Measurements from ENCODE around the gene SPEM3.

Gene SPEM3

DNA sequence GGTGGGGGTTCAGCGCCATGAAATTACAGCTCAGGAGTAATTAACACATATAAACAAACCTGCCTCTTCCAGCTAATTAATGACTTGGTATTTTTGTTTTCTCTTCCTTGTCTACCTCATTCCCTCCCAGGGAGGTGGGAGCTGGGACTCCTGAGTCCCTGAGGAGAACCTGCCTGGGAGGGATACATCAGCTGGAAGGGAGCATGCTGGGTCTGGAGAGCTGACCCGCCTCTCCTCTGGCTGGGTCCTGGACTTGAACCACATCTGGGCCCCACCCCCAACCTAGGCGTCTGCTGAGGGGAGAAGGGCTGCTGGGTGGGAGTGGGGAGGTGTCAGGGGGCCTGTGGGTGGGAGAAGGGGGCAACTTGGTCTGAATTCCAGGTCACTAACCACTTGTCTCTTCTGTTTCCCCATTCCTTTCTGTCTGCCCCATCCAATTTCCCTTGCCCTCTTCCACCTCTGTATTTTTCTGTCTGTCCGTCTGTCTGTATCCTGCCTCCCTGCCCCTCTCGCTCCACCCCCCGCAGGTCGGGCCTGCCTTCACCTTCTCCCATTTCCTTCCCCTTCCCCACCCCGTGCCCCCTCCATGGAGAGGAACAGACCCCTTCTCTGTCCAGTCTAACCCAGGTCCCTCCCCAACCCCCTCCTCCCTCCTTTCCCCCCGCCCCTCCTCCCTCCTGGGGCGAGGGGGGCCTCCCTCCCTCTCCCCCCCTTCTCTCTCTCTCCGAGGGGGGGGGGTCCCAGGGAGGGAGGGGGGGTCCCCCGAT lies 21.0 kb upstream of the SPEM3 start, which contains the start of gene NLGN2:
TSS of gene NLGN2 (plus strand) at position 361 of the 767 bp plus-strand sequence. CDS start 411 bp downstream, outside the sequence.
- TF ChIP-seq SPI1 (IDR thresholded peaks at IDR 0.05; ENCODE audit: borderline replicate concordance, low read depth) = no peak
- TF ChIP-seq GABPA (IDR thresholded peaks at IDR 0.05; ENCODE audit: low read depth) = no peak
- TF ChIP-seq, protein P1, sequence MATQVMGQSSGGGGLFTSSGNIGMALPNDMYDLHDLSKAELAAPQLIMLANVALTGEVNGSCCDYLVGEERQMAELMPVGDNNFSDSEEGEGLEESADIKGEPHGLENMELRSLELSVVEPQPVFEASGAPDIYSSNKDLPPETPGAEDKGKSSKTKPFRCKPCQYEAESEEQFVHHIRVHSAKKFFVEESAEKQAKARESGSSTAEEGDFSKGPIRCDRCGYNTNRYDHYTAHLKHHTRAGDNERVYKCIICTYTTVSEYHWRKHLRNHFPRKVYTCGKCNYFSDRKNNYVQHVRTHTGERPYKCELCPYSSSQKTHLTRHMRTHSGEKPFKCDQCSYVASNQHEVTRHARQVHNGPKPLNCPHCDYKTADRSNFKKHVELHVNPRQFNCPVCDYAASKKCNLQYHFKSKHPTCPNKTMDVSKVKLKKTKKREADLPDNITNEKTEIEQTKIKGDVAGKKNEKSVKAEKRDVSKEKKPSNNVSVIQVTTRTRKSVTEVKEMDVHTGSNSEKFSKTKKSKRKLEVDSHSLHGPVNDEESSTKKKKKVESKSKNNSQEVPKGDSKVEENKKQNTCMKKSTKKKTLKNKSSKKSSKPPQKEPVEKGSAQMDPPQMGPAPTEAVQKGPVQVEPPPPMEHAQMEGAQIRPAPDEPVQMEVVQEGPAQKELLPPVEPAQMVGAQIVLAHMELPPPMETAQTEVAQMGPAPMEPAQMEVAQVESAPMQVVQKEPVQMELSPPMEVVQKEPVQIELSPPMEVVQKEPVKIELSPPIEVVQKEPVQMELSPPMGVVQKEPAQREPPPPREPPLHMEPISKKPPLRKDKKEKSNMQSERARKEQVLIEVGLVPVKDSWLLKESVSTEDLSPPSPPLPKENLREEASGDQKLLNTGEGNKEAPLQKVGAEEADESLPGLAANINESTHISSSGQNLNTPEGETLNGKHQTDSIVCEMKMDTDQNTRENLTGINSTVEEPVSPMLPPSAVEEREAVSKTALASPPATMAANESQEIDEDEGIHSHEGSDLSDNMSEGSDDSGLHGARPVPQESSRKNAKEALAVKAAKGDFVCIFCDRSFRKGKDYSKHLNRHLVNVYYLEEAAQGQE (IDR thresholded peaks at IDR 0.05; ENCODE audit: insufficient replicate concordance, low read depth) = no peak
- TF ChIP-seq, protein P2, sequence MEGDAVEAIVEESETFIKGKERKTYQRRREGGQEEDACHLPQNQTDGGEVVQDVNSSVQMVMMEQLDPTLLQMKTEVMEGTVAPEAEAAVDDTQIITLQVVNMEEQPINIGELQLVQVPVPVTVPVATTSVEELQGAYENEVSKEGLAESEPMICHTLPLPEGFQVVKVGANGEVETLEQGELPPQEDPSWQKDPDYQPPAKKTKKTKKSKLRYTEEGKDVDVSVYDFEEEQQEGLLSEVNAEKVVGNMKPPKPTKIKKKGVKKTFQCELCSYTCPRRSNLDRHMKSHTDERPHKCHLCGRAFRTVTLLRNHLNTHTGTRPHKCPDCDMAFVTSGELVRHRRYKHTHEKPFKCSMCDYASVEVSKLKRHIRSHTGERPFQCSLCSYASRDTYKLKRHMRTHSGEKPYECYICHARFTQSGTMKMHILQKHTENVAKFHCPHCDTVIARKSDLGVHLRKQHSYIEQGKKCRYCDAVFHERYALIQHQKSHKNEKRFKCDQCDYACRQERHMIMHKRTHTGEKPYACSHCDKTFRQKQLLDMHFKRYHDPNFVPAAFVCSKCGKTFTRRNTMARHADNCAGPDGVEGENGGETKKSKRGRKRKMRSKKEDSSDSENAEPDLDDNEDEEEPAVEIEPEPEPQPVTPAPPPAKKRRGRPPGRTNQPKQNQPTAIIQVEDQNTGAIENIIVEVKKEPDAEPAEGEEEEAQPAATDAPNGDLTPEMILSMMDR (IDR thresholded peaks at IDR 0.05; ENCODE audit: insufficient read depth, low read length) = no peak
- TF ChIP-seq POLR2AphosphoS5 (IDR thresholded peaks at IDR 0.05; ENCODE audit: low read depth) = no peak
- no peak within 1 kb of the TSS for H3K4me3 ChIP-seq (replicated peaks; ENCODE audit: insufficient read depth, low read length)
- H3K27ac ChIP-seq (replicated peaks) = no peak within 1 kb of the TSS
- no peak for DNase-seq (ENCODE audit: low read depth in 1 of 2, low spot score in 1 of 2)
- peaks cover 2% of the 10 kb centered on the region for H3K27me3 ChIP-seq (ENCODE audit: insufficient read depth, poor library complexity, severe bottlenecking)

DNA sequence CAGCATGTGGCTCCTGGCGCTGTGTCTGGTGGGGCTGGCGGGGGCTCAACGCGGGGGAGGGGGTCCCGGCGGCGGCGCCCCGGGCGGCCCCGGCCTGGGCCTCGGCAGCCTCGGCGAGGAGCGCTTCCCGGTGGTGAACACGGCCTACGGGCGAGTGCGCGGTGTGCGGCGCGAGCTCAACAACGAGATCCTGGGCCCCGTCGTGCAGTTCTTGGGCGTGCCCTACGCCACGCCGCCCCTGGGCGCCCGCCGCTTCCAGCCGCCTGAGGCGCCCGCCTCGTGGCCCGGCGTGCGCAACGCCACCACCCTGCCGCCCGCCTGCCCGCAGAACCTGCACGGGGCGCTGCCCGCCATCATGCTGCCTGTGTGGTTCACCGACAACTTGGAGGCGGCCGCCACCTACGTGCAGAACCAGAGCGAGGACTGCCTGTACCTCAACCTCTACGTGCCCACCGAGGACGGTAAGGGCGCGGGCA lies 20.4 kb upstream of the SPEM3 start:
- Histone ChIP-seq H3K27ac (replicated peaks) (no peak overlapping the region), H3K4me3 (replicated peaks; ENCODE audit: insufficient read depth, low read length) (no peak overlapping the region), H3K27me3 (ENCODE audit: insufficient read depth, poor library complexity, severe bottlenecking) (peaks cover 2% of the 10 kb centered on the region)
- no peak for TF ChIP-seq SPI1 (IDR thresholded peaks at IDR 0.05; ENCODE audit: borderline replicate concordance, low read depth)
- no peak for TF ChIP-seq GABPA (IDR thresholded peaks at IDR 0.05; ENCODE audit: low read depth)
- TF ChIP-seq, protein P1 (IDR thresholded peaks at IDR 0.05; ENCODE audit: insufficient replicate concordance, low read depth) = no peak
- no peak for TF ChIP-seq POLR2AphosphoS5 (IDR thresholded peaks at IDR 0.05; ENCODE audit: low read depth)
- TF ChIP-seq, protein P2 (IDR thresholded peaks at IDR 0.05; ENCODE audit: insufficient read depth, low read length) = no peak
- DNase-seq (ENCODE audit: low read depth in 1 of 2, low spot score in 1 of 2) = no peak

DNA sequence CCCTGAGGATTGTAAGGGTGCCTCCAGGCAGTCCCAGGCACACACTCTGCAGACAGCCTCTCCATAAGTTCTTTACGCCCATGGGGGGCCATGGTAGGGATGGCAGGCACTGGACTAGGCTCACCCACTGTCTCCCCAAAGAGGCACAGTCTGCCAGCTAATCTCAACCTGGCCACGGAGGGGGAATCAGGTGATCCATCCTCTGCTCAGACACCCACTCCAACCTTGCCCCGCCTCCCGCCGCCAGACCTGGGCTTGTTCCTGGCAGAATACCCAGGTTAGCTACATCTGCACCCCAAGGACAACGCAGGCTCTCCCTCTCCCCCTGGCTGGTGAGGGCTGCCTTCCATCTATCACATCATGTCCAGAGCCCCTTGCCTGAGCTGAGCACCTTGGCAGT lies 19.8 kb upstream of the SPEM3 start:
- H3K4me3 ChIP-seq (replicated peaks; ENCODE audit: insufficient read depth, low read length) = no peak overlapping the region

More for the DNA sequence above, 19.8 kb upstream of the SPEM3 start:
- TF ChIP-seq GABPA (IDR thresholded peaks at IDR 0.05; ENCODE audit: low read depth) = no peak
- no peak for TF ChIP-seq POLR2AphosphoS5 (IDR thresholded peaks at IDR 0.05; ENCODE audit: low read depth)
- TF ChIP-seq, protein P2 (IDR thresholded peaks at IDR 0.05; ENCODE audit: insufficient read depth, low read length) = no peak
- TF ChIP-seq, protein P1 (IDR thresholded peaks at IDR 0.05; ENCODE audit: insufficient replicate concordance, low read depth) = no peak
- no peak for TF ChIP-seq SPI1 (IDR thresholded peaks at IDR 0.05; ENCODE audit: borderline replicate concordance, low read depth)
- Histone ChIP-seq H3K27me3 (ENCODE audit: insufficient read depth, poor library complexity, severe bottlenecking) (peaks cover 2% of the 10 kb centered on the region), H3K27ac (replicated peaks) (no peak overlapping the region)
- DNase-seq (ENCODE audit: low read depth in 1 of 2, low spot score in 1 of 2) = no peak
